Measurements from ENCODE around the gene AP4S1.
"Not testable (repeated sequence)": the region's sequence is repeated elsewhere in the genome, so short reads cannot be mapped to it uniquely, and the experiment has no call there.

Gene AP4S1

DNA sequence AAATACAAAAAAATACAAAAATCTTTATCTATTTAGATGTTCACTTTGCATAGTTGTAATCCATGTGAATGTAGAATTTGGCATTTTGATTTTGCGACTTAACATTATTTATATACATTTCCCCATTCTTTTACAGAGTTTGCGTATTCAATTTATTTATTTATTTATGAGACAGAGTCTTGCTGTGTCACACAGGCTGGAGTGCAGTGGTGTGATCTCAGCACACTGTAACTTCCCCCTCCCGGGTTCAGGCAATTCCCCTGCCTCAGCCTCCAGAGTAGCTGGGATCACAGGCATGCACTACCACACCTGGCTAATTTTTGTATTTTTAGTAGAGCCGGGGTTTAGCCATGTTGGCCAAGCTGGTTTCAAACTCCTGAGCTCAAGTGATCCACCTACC is 26.1 kb downstream of the AP4S1 start:
- ChIA-PET CTCF (no interaction called here), POLR2A (no interaction called here)
- no peak overlapping the region for H3K4me3 ChIP-seq (ENCODE audit: low read depth, low read length)
- no peak overlapping the region for H3K27ac ChIP-seq (ENCODE audit: extremely low read depth, low read depth, low read length)
- no peaks in the 10 kb centered on the region for H3K4me1 ChIP-seq (ENCODE audit: control insufficient read depth, insufficient read depth, low read length)
- no peaks in the 10 kb centered on the region for H3K9me3 ChIP-seq (ENCODE audit: control insufficient read depth, insufficient read depth, low read depth, low read length)
- H3K36me3 ChIP-seq (ENCODE audit: control insufficient read depth in 2 of 2, insufficient read depth in 1 of 2, low read length in 2 of 2): no peaks in the 10 kb centered on the region; a peak in 1 of 3 replicates
- no peak for TF ChIP-seq INSM2 (tag by site-specific recombination; IDR thresholded peaks at IDR 0.05)
- TF ChIP-seq KLF10 (tag by site-specific recombination; IDR thresholded peaks at IDR 0.05): no peak
- TF ChIP-seq ZNF112 (tag by site-specific recombination; IDR thresholded peaks at IDR 0.05): no peak
- no peak for TF ChIP-seq ZNF391 (tag by site-specific recombination; IDR thresholded peaks at IDR 0.05; ENCODE audit: borderline replicate concordance, low read depth)
- TF ChIP-seq ZNF561 (tag by site-specific recombination; IDR thresholded peaks at IDR 0.05; ENCODE audit: borderline replicate concordance): no peak
- no peak for TF ChIP-seq ZBTB1 (tag by site-specific recombination; IDR thresholded peaks at IDR 0.05)
- TF ChIP-seq ZBTB17 (tag by site-specific recombination; IDR thresholded peaks at IDR 0.05): no peak
- no peak for TF ChIP-seq ZNF558 (tag by site-specific recombination; IDR thresholded peaks at IDR 0.05)
- TF ChIP-seq ZNF677 (tag by site-specific recombination; IDR thresholded peaks at IDR 0.05): no peak
- no peak for TF ChIP-seq SALL2 (tag by site-specific recombination; IDR thresholded peaks at IDR 0.05; ENCODE audit: borderline replicate concordance)
- no peak for TF ChIP-seq GLIS1 (tag by site-specific recombination; IDR thresholded peaks at IDR 0.05)
- TF ChIP-seq ZNF664 (tag by site-specific recombination; IDR thresholded peaks at IDR 0.05): no peak
- no peak for TF ChIP-seq ZNF529 (tag by site-specific recombination; IDR thresholded peaks at IDR 0.05; ENCODE audit: insufficient replicate concordance)
- no peak for TF ChIP-seq ZNF701 (tag by site-specific recombination; IDR thresholded peaks at IDR 0.05)
- TF ChIP-seq ZNF791 (tag by site-specific recombination; IDR thresholded peaks at IDR 0.05): no peak
- no peak for TF ChIP-seq ZNF302 (tag by site-specific recombination; IDR thresholded peaks at IDR 0.05; ENCODE audit: low read depth)
- no peak for TF ChIP-seq ZNF707 (tag by site-specific recombination; IDR thresholded peaks at IDR 0.05)
- no peak for TF ChIP-seq PRDM2 (tag by site-specific recombination; IDR thresholded peaks at IDR 0.05; ENCODE audit: borderline replicate concordance)

DNA sequence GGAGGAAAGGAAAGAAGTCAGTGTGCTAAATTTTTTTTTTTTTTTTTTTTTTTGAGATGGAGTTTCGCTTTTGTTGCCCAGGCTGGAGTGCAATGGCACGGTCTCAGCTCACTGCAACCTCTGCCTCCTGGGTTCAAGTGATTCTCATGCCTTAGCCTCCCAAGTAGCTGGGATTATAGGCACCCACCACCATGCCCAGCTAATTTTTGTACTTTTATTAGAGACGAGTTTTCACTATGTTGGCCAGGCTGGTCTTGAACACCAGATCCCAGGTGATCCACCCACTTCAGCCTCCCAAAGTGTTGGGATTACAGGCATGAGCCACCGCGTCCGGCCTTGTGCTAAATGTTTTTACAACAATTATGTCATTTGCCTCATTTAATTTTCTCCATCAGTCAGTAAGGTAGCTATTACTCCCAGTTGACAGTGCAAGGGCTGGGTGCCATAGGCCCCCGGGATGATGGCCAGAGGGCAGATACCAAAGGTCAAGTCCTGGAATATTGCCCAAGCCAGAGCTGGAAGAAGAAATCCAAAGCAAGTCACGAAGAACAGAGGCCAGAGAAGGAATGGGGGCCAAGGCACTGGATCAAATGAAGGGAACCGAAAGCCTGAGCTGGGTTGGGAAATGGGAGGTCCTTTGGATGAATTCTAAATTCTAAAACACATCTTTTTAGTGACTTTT is 27.6 kb downstream of the AP4S1 start:
- H3K4me3 ChIP-seq (ENCODE audit: low read depth, low read length); H3K4me1 ChIP-seq (ENCODE audit: control insufficient read depth, insufficient read depth, low read length); H3K9me3 ChIP-seq (ENCODE audit: control insufficient read depth, insufficient read depth, low read depth, low read length); H3K36me3 ChIP-seq (ENCODE audit: control insufficient read depth in 2 of 2, insufficient read depth in 1 of 2, low read length in 2 of 2); POLR2A ChIA-PET; H3K27ac ChIP-seq (ENCODE audit: extremely low read depth, low read depth, low read length): not testable (repeated sequence)
- TF ChIP-seq ZNF629 (tag by site-specific recombination; IDR thresholded peaks at IDR 0.05): 0 out of 2 replicates have a peak, but pooled peaks have one; percentile 9
- CTCF ChIA-PET: interaction anchor here (0.7 kb wide), 2 partner anchors 16 to 53 kb away, joined by 3 to 4 read pairs; no protein-coding TSS in a partner anchor

Data from HEK293 (cell line).